Transverse colon (tissue), 4 donors: ENCODE measurements around the gene CCNF. TPM values are rescaled to one million over a fixed set of nuclear protein-coding genes. Genes with fewer than 3 reads are reported as not detected.

Experiments
- DNase-seq: peaks from one replicate; pipeline ENCODE4 v3.0.0-alpha.2; 2019
- H3K27ac ChIP-seq, 4 donors: fragments of 200-600 bp; sonication (generic); 2 replicates each; pipeline ENCODE4 v1.5.1; 2016 to 2018; ENCODE audit warnings: inconsistent platforms in 4 of 4
- H3K27me3 ChIP-seq: fragments of 200-600 bp; sonication (generic); 2 replicates; pipeline ENCODE4 v1.5.1; 2017; ENCODE audit warnings: inconsistent platforms
- H3K36me3 ChIP-seq, 4 donors: fragments of 200-600 bp; sonication (generic); 2 replicates each; pipeline ENCODE4 v1.5.1; 2017 to 2019; ENCODE audit warnings: inconsistent platforms in 4 of 4
- H3K4me1 ChIP-seq, 4 donors: fragments of 200-600 bp; sonication (generic); 2 replicates each; pipeline ENCODE4 v1.5.1; 2017 to 2020; ENCODE audit warnings: inconsistent platforms in 4 of 4
- H3K4me3 ChIP-seq, 4 donors: fragments of 200-600 bp; sonication (generic); 1 replicate in 1 of 4; 2 replicates in 3 of 4; pipeline versions ENCODE4 v1.5.1 to v1.6.1; 2017 to 2019; ENCODE audit warnings: inconsistent platforms in 4 of 4
- H3K9me3 ChIP-seq, 2 donors: fragments of 200-600 bp; sonication (generic); 2 replicates each; pipeline ENCODE4 v1.5.1; 2017 to 2019; ENCODE audit warnings: inconsistent platforms in 2 of 2
- EP300 ChIP-seq: sonication (generic); formaldehyde crosslinking; IDR thresholded peaks from one replicate; pipeline ENCODE4 v1.6.1; 2017; ENCODE audit warnings: antibody characterized with exemption, low read depth
- POLR2A ChIP-seq: fragments of 450-650 bp; IDR thresholded peaks from one replicate; pipeline ENCODE4 v1.6.1; 2016; ENCODE audit warnings: antibody characterized with exemption, mild to moderate bottlenecking, moderate library complexity
- POLR2AphosphoS5 ChIP-seq, 3 donors: sonication (generic); formaldehyde crosslinking; IDR thresholded peaks; one replicate each; pipeline ENCODE4 v1.6.1; 2016; ENCODE audit warnings: antibody characterized with exemption in 3 of 3
- WGBS, 2 donors: methylation state at CpG; one replicate each; pipeline ENCODE4 v1.1.5; 2018; ENCODE audit warnings: low coverage in 1 of 2; 5-methylcytosine and 5-hydroxymethylcytosine counted together
- in situ Hi-C, 4 donors: fragments of 200-750 bp; cut with MboI; loops; one replicate each; pipeline versions ENCODE4 v1.15.0 to v1.15.1; 2017; ENCODE audit warnings: low sequenced_read_pairs in 3 of 4, low pct_ligation_motif_present in 1 of 4, low pct_unique_long_range_greater_than_20kb in 1 of 4
- intact Hi-C: fragments of 100-400 bp; cut with DNase I; formaldehyde crosslinking; loops from one replicate; pipeline ENCODE4 v1.15.1; 2023; ENCODE audit warnings: low total_unique reads
- total RNA-seq, 4 donors: library from RNA; depleted of rRNA; stranded (reverse); fragments of >200 nt; gene quantifications; one replicate each; pipeline ENCODE4 v1.1.0, GENCODE V29; 2016
- TF ChIP-seq, protein P1 (sequence below), 5 experiments: fragments of 200-600 bp in 3 of 5; fragments of 450-650 bp in 2 of 5; sonication (generic) in 3 of 5; IDR thresholded peaks; 1 replicate in 2 of 5; 2 replicates in 3 of 5; pipeline ENCODE4 v1.5.1; 2016 to 2017; ENCODE audit warnings: antibody characterized with exemption in 5 of 5, inconsistent platforms in 3 of 5, mild to moderate bottlenecking in 2 of 5, moderate library complexity in 1 of 5

Gene CCNF
- total RNA-seq, 4 donors from 2014 or later: 0.75 to 24.9 (median 2.3) TPM

DNA sequence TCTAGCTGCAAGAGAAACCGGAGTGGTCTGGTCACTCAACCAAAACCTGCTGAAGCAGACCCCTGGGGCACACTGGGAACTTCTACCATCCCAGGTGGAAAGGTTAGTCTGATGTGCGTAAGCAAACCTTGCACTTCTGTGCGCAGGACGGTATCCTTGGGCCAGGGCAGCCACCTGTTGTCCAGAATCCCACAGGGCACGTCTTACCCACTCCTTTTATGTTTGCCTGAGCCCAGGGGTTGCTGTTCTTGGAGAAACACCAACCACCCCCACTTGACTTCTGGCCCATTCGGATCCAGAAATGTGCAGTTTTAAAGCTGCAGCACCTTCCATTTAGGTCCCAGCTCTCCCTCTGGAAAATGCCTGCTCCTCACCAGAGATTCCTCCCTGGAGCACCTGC, 64.4 kb downstream of the CCNF start:
- in situ Hi-C loops (loop anchor here (10.0 to 25.0 kb wide), 4 partner anchors 59 to 331 kb away; partner anchors contain the start of genes ABCA3 (in 2 of the 4), CASKIN1 (in 1 of the 4) and TRAF7 (in 1 of the 4)), intact Hi-C loops (no loop called here)
- DNase-seq: no peak
- WGBS, 2 donors: 90% methylated on average over 6 of the region's 6 CpGs; no CpG with 5 or more reads in 1 of the 2 donors
- Histone ChIP-seq H3K9me3 (no peaks in the 10 kb centered on the region), H3K27me3 (no peaks in the 10 kb centered on the region), H3K4me3 (no peak overlapping the region), H3K27ac (no peak overlapping the region), H3K36me3 (no peaks in the 10 kb centered on the region), H3K4me1 (peaks cover 0 to 24% (median 5%) of the 10 kb centered on the region in 4 donors)
- TF ChIP-seq, protein P1, sequence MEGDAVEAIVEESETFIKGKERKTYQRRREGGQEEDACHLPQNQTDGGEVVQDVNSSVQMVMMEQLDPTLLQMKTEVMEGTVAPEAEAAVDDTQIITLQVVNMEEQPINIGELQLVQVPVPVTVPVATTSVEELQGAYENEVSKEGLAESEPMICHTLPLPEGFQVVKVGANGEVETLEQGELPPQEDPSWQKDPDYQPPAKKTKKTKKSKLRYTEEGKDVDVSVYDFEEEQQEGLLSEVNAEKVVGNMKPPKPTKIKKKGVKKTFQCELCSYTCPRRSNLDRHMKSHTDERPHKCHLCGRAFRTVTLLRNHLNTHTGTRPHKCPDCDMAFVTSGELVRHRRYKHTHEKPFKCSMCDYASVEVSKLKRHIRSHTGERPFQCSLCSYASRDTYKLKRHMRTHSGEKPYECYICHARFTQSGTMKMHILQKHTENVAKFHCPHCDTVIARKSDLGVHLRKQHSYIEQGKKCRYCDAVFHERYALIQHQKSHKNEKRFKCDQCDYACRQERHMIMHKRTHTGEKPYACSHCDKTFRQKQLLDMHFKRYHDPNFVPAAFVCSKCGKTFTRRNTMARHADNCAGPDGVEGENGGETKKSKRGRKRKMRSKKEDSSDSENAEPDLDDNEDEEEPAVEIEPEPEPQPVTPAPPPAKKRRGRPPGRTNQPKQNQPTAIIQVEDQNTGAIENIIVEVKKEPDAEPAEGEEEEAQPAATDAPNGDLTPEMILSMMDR (IDR thresholded peaks at IDR 0.05): no peak

DNA sequence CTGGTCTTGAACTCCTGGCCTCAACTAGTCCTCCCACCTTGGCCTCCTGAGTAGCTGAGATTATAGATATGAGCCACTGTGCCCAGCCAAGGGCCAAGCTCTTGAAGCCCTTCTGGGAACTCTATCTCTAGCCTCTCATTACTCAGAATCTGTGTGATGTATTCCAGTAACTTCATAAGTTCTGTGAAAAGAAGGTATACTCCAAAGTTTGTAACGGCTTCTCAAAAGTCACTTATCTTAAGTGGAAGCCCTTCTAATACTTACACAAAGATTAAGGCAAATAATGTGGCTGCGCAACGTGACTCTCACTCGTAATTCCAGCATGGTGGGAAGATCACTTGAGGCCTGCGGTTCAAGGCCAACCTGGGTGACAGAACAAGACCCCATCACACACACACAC, 65.4 kb downstream of the CCNF start:
- no peaks in the 10 kb centered on the region for H3K9me3 ChIP-seq
- no peaks in the 10 kb centered on the region for H3K27me3 ChIP-seq
- H3K36me3 ChIP-seq: no peaks in the 10 kb centered on the region
- TF ChIP-seq POLR2A (no peak), EP300 (no peak), POLR2AphosphoS5 (IDR thresholded peaks at IDR 0.05) (no peak)
- TF ChIP-seq, protein P1 (IDR thresholded peaks at IDR 0.05): no peak
- peaks cover 0 to 24% (median 5%) of the 10 kb centered on the region in 4 donors for H3K4me1 ChIP-seq
- WGBS, 2 donors: 83 to 87% methylated on average over 1 to 5 of the region's 5 CpGs
- DNase-seq: no peak
- in situ Hi-C loops (loop anchor here (10.0 to 25.0 kb wide), 4 partner anchors 60 to 332 kb away; partner anchors contain the start of genes ABCA3 (in 2 of the 4), CASKIN1 (in 1 of the 4) and TRAF7 (in 1 of the 4)), intact Hi-C loops (loop anchor here (5.0 kb wide), 1 partner anchor 152 kb away; the partner anchor contains the start of gene ABCA3)
- H3K27ac ChIP-seq: no peak overlapping the region
- no peak overlapping the region for H3K4me3 ChIP-seq

DNA sequence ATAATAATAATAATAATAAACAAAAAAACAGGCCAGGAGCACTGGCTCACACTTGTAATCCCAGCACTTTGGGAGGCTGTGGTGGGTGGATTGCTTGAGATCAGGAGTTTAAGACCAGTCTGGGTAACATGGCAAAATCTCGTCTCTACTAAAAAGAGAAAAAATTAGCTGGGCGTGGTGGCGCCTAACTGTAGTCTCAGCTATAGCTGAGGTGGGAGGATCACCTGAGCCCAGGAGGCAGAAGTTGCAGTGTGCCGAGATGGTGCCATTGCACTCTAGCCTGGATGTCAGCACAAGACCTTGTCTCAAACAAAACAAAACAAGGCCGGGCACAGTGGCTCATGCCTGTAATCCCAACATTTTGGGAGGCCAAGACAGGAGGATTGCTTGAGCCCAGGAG, 65.8 kb downstream of the CCNF start:
- Histone ChIP-seq H3K4me1 (peaks cover 0 to 24% (median 5%) of the 10 kb centered on the region in 4 donors), H3K9me3 (no peaks in the 10 kb centered on the region), H3K27me3 (no peaks in the 10 kb centered on the region), H3K36me3 (no peaks in the 10 kb centered on the region), H3K27ac (no peak overlapping the region), H3K4me3 (no peak overlapping the region)
- no peak for TF ChIP-seq POLR2AphosphoS5 (IDR thresholded peaks at IDR 0.05)
- TF ChIP-seq EP300: no peak
- TF ChIP-seq POLR2A: no peak
- TF ChIP-seq, protein P1 (IDR thresholded peaks at IDR 0.05): no peak
- in situ Hi-C loops: loop anchor here (10.0 to 25.0 kb wide), 4 partner anchors 60 to 333 kb away; partner anchors contain the start of genes ABCA3 (in 2 of the 4), CASKIN1 (in 1 of the 4) and TRAF7 (in 1 of the 4)
- WGBS, 2 donors: 50 to 86% methylated on average over 1 to 5 of the region's 5 CpGs
- intact Hi-C loops: loop anchor here (5.0 kb wide), 1 partner anchor 153 kb away; the partner anchor contains the start of gene ABCA3
- DNase-seq: no peak

DNA sequence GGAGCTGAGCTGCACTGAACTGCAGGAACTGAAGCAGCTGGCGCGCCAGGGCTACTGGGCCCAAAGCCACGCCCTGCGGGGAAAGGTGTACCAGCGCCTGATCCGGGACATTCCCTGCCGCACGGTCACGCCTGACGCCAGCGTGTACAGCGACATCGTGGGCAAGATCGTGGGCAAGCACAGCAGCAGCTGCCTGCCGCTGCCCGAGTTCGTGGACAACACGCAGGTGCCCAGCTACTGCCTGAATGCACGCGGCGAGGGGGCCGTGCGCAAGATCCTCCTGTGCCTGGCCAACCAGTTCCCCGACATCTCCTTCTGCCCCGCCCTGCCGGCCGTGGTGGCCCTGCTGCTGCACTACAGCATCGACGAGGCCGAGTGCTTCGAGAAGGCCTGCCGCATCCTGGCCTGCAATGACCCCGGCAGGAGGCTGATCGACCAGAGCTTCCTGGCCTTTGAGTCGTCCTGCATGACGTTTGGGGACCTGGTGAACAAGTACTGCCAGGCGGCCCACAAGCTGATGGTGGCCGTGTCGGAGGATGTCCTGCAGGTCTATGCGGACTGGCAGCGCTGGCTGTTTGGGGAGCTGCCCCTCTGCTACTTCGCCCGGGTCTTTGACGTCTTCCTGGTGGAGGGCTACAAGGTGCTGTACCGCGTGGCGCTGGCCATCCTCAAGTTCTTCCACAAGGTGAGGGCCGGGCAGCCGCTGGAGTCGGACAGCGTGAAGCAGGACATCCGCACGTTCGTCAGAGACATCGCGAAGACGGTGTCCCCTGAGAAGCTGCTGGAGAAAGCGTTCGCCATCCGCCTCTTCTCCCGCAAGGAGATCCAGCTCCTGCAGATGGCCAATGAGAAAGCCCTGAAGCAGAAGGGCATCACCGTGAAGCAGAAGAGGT, 67.2 kb downstream of the CCNF start:
- TF ChIP-seq, protein P1 (IDR thresholded peaks at IDR 0.05): no peak
- TF ChIP-seq POLR2AphosphoS5 (IDR thresholded peaks at IDR 0.05): no peak
- TF ChIP-seq POLR2A: no peak
- TF ChIP-seq EP300: no peak
- no peaks in the 10 kb centered on the region for H3K9me3 ChIP-seq
- WGBS, 2 donors: 89 to 96% methylated on average over 7 to 61 of the region's 62 CpGs
- in situ Hi-C loops (loop anchor here (10.0 to 25.0 kb wide), 4 partner anchors 62 to 334 kb away; partner anchors contain the start of genes ABCA3 (in 2 of the 4), CASKIN1 (in 1 of the 4) and TRAF7 (in 1 of the 4)), intact Hi-C loops (loop anchor here (5.0 kb wide), 1 partner anchor 154 kb away; the partner anchor contains the start of gene ABCA3)
- H3K4me1 ChIP-seq: peaks cover 2 to 29% (median 9%) of the 10 kb centered on the region in 4 donors
- H3K4me3 ChIP-seq: no peak overlapping the region
- H3K27ac ChIP-seq: no peak overlapping the region
- no peaks in the 10 kb centered on the region for H3K27me3 ChIP-seq
- DNase-seq: no peak
- H3K36me3 ChIP-seq: no peaks in the 10 kb centered on the region
